ENCODE measurements around the gene P2RY13. TPM values are rescaled to one million over a fixed set of nuclear protein-coding genes. Genes with fewer than 3 reads are reported as not detected.

Gene P2RY13
- total RNA-seq, 2 donors from 2014 or later, result 0.27 to 0.80 TPM

DNA sequence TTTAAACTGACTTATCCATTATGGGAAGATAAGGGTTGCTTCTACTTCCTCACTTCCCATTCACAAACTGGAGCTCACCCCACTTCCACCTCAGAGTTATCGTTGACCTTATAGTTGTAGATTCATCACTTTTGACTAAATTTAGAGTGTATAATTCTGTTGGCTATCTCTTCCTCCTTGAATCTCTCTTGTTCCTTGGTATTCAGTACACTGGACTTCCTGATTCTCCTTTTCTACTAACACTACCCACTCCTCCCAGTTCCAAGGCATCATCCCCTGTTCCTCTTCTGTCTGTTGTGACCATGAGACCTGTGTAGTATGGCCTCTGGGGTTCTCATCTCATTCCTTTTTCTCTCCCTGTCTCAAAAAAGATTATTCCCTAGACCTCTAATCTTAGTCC is 6.8 kb downstream of the P2RY13 start:
- intact Hi-C loops (cut with DNase I), result no loop called here
- Histone ChIP-seq H3K27ac (no peak overlapping the region), H3K27me3 (no peaks in the 10 kb centered on the region), H3K36me3 (no peaks in the 10 kb centered on the region), H3K9ac (ENCODE audit: low read depth in 2 of 2, low read length in 2 of 2) (no peak overlapping the region), H3K4me1 (no peaks in the 10 kb centered on the region), H3K9me3 (no peaks in the 10 kb centered on the region), H3K4me3 (no peak overlapping the region)
- DNase-seq, result no peak
- TF ChIP-seq, protein P1, sequence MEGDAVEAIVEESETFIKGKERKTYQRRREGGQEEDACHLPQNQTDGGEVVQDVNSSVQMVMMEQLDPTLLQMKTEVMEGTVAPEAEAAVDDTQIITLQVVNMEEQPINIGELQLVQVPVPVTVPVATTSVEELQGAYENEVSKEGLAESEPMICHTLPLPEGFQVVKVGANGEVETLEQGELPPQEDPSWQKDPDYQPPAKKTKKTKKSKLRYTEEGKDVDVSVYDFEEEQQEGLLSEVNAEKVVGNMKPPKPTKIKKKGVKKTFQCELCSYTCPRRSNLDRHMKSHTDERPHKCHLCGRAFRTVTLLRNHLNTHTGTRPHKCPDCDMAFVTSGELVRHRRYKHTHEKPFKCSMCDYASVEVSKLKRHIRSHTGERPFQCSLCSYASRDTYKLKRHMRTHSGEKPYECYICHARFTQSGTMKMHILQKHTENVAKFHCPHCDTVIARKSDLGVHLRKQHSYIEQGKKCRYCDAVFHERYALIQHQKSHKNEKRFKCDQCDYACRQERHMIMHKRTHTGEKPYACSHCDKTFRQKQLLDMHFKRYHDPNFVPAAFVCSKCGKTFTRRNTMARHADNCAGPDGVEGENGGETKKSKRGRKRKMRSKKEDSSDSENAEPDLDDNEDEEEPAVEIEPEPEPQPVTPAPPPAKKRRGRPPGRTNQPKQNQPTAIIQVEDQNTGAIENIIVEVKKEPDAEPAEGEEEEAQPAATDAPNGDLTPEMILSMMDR (IDR thresholded peaks at IDR 0.05), result no peak

DNA sequence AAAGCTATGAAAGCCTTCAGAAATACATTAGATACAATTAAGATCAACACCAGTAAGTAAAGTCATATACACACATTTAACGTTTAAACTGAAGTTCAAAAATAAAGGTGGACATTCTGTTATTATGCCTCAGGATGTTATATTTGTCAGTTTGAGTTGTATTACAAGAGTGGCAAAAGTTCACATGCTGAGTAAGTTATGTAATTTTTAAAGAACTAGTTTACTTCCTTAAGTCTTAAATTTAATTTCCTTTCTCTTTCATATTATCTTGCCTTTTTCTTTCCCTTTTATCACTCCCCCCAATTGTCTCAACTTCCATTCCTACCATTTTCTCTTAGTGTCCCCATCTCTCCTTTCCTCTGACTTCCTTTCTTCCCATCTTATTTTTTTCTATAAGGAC is 7.8 kb downstream of the P2RY13 start:
- no peak overlapping the region for H3K4me3 ChIP-seq
- no peak for DNase-seq
- H3K4me1 ChIP-seq, result no peaks in the 10 kb centered on the region
- no peak overlapping the region for H3K9ac ChIP-seq (ENCODE audit: low read depth in 2 of 2, low read length in 2 of 2)
- no peak overlapping the region for H3K27ac ChIP-seq
- no peaks in the 10 kb centered on the region for H3K27me3 ChIP-seq
- no peaks in the 10 kb centered on the region for H3K36me3 ChIP-seq
- H3K9me3 ChIP-seq, result no peaks in the 10 kb centered on the region
- TF ChIP-seq, protein P1 (IDR thresholded peaks at IDR 0.05), result no peak
- intact Hi-C loops (cut with DNase I), result no loop called here

DNA sequence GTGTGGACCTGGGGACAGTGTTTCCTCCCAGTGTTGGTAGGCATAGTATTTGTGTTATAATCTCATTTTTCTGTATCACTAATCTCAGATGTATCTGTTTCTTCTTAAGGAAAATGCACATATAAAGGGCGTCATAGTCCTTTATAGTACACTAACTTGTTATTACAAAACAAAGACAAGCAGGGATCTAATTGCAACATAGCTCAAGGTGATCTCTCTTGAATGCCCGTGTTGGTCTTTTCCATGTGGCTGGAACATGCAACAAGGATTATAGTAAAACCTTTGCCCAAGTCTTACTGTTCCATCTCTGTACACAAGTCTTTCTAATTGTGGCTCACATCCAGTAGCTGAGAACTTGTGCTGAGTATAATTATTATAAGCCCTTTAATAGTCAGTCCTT is 9.2 kb downstream of the P2RY13 start:
- Histone ChIP-seq H3K27ac (no peak overlapping the region), H3K4me3 (no peak overlapping the region), H3K36me3 (no peaks in the 10 kb centered on the region), H3K9me3 (no peaks in the 10 kb centered on the region), H3K4me1 (no peaks in the 10 kb centered on the region), H3K27me3 (no peaks in the 10 kb centered on the region), H3K9ac (ENCODE audit: low read depth in 2 of 2, low read length in 2 of 2) (no peak overlapping the region)
- intact Hi-C loops (cut with DNase I), result no loop called here
- DNase-seq, result no peak
- TF ChIP-seq, protein P1 (IDR thresholded peaks at IDR 0.05), result no peak

DNA sequence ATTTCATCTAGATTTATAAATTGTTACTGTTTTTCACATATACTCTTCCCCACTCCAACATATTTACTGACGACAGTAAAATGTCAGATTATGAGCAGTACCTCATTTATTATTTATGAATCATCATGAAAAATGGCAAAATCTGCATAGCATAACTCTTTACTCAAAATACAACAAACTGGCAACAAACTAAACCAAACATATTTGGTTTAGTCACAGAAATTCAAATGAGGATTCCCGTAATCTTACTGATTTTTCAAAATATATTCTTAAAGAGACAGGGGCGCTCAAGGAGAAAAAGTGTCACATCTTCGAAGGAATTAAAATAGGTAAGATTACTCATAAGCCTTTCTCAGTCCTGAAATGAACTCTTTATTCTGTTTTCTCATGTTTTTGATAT is 9.7 kb downstream of the P2RY13 start:
- H3K27ac ChIP-seq, result no peak overlapping the region

DNA sequence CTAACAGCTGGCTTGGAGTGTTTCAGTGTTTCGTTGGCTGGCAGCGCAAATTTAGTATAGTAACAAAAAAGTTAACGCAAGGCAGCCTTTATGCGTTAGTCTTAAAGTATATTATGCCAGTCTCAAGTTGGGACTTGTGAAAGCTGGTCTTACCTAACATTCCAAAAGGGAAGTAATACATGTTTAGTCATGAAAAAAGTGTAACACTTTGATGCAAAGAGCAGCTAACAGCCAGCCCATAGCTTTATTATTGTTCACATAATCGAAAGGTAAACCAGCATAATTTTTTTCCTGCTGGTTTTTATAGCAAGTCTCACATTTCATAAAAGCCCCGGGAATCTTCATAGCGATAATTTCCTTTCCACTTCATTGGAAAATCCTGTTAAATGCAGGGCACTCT is 10.4 kb downstream of the P2RY13 start:
- H3K9me3 ChIP-seq, result no peaks in the 10 kb centered on the region
- no peaks in the 10 kb centered on the region for H3K36me3 ChIP-seq
- H3K4me1 ChIP-seq, result no peaks in the 10 kb centered on the region
- DNase-seq, result no peak
- H3K27ac ChIP-seq, result no peak overlapping the region
- H3K4me3 ChIP-seq, result no peak overlapping the region
- no peak overlapping the region for H3K9ac ChIP-seq (ENCODE audit: low read depth in 2 of 2, low read length in 2 of 2)
- TF ChIP-seq, protein P1 (IDR thresholded peaks at IDR 0.05), result no peak
- intact Hi-C loops (cut with DNase I), result no loop called here
- no peaks in the 10 kb centered on the region for H3K27me3 ChIP-seq

More for the DNA sequence above, 9.7 kb downstream of the P2RY13 start:
- no peaks in the 10 kb centered on the region for H3K27me3 ChIP-seq
- H3K4me3 ChIP-seq, result no peak overlapping the region
- no peak overlapping the region for H3K9ac ChIP-seq (ENCODE audit: low read depth in 2 of 2, low read length in 2 of 2)
- no peak for DNase-seq
- H3K4me1 ChIP-seq, result no peaks in the 10 kb centered on the region
- H3K9me3 ChIP-seq, result no peaks in the 10 kb centered on the region
- TF ChIP-seq, protein P1 (IDR thresholded peaks at IDR 0.05), result no peak
- H3K36me3 ChIP-seq, result no peaks in the 10 kb centered on the region
- intact Hi-C loops (cut with DNase I), result no loop called here

DNA sequence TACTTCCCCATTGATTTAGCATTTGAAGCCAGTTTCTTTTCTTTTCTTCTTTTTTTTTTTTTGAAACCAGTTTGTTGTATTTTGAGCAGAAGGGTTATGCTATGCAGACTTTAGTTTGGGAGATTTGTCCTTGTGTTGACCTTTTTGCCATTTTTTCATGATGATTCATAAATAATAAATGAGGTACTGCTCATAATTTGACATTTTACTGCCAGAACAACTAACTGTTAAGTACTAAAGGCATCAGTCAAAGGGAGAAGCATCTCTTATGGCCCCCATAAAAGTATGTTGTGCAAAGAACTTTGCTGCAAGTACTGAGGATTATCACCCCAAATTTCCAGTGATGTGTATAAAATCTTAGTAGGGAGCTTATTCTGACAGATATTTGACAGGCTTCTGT is 11.0 kb downstream of the P2RY13 start:
- Histone ChIP-seq H3K36me3 (no peaks in the 10 kb centered on the region), H3K27me3 (no peaks in the 10 kb centered on the region), H3K4me1 (no peaks in the 10 kb centered on the region), H3K4me3 (no peak overlapping the region), H3K27ac (no peak overlapping the region), H3K9me3 (no peaks in the 10 kb centered on the region), H3K9ac (ENCODE audit: low read depth in 2 of 2, low read length in 2 of 2) (no peak overlapping the region)
- TF ChIP-seq, protein P1 (IDR thresholded peaks at IDR 0.05), result no peak
- intact Hi-C loops (cut with DNase I), result no loop called here
- no peak for DNase-seq

Data from colonic mucosa (tissue), 4 donors.